T-helper 2 cell (primary cell): Measurements from ENCODE around the gene EML6.
A peak's percentile ranks its signal among the peaks of the same experiment; 100 is the strongest.
"Not testable (repeated sequence)": the region's sequence is repeated elsewhere in the genome, so short reads cannot be mapped to it uniquely, and the experiment has no call there.

ENCODE experiments used
- DNase-seq, 5 experiments: peaks; one replicate each; pipeline versions ENCODE4 v3.0.0 to v3.0.0-alpha.2; 2012 to 2022

Gene EML6

GRCh38 chr2:54969295-54969939 is 246.0 kb downstream of the EML6 start:
- no peak for DNase-seq

GRCh38 chr2:54969940-54970338 is 246.5 kb downstream of the EML6 start:
- no peak for DNase-seq

GRCh38 chr2:54975175-54975574 is 251.7 kb downstream of the EML6 start:
- DNase-seq, result no peak

- DNase-seq, result no peak
These were observed 252.4 kb downstream of the EML6 start for GRCh38 chr2:54975598-54976492.

GRCh38 chr2:54977149-54977548 is 253.7 kb downstream of the EML6 start:
- no peak for DNase-seq

GRCh38 chr2:54979321-54980044 is 256.0 kb downstream of the EML6 start:
- no peak for DNase-seq

GRCh38 chr2:54981385-54981784 is 257.9 kb downstream of the EML6 start:
- DNase-seq, result no peak

- peak in 1 of 5 experiments; percentile 24 for DNase-seq
These were observed 260.1 kb downstream of the EML6 start for GRCh38 chr2:54983345-54984220.

GRCh38 chr2:54984476-54984875 is 261.0 kb downstream of the EML6 start:
- DNase-seq, result no peak

GRCh38 chr2:54986264-54986663 is 262.8 kb downstream of the EML6 start:
- DNase-seq, result no peak

- DNase-seq, result no peak
These were observed 265.1 kb downstream of the EML6 start for GRCh38 chr2:54988612-54989011.

- not testable (repeated sequence) for DNase-seq
These were observed 267.2 kb downstream of the EML6 start for GRCh38 chr2:54990694-54991093.

GRCh38 chr2:54995553-54995952 is 272.1 kb downstream of the EML6 start:
- DNase-seq, result no peak

- no peak for DNase-seq
These were observed 274.4 kb downstream of the EML6 start for GRCh38 chr2:54997826-54998225.

- peak in 1 of 5 experiments; percentile 47 for DNase-seq
These were observed 275.7 kb downstream of the EML6 start for GRCh38 chr2:54999182-54999581.

- DNase-seq, result no peak
These were observed 276.9 kb downstream of the EML6 start for GRCh38 chr2:55000341-55000740.

GRCh38 chr2:55001716-55002115 is 278.3 kb downstream of the EML6 start:
- DNase-seq, result no peak

- no peak for DNase-seq
These were observed 280.5 kb downstream of the EML6 start for GRCh38 chr2:55003706-55004639.

GRCh38 chr2:55006306-55006705 is 282.8 kb downstream of the EML6 start:
- peak in 1 of 5 experiments; percentile 46 for DNase-seq

GRCh38 chr2:55009277-55010060 is 286.0 kb downstream of the EML6 start:
- peak in 1 of 5 experiments; percentile 68 for DNase-seq
